Fibroblast of lung (primary cell): ENCODE results near the gene SH2D4B. TPM values are rescaled to one million over a fixed set of nuclear protein-coding genes. Genes with fewer than 3 reads are reported as not detected.

Source experiments
- DNase-seq, 2 donors: peaks; one replicate each; pipeline versions ENCODE4 v3.0.0 to v3.0.0-alpha.2; 2010; ENCODE audit warnings: low read depth in 2 of 2
- H2AFZ ChIP-seq: 2 replicates; pipeline ENCODE4 v1.5.1; 2012; ENCODE audit warnings: low read length, control low read depth, inconsistent platforms
- H3K27ac ChIP-seq: 2 replicates; pipeline ENCODE4 v1.5.1; 2011; ENCODE audit warnings: low read length, control low read depth; ENCODE audit not compliant: insufficient read depth
- H3K27me3 ChIP-seq: 2 replicates; pipeline ENCODE4 v1.5.1; 2011; ENCODE audit warnings: mild to moderate bottlenecking, low read length; ENCODE audit not compliant: control insufficient read depth, insufficient read depth
- H3K36me3 ChIP-seq: 2 replicates; pipeline ENCODE4 v1.5.1; 2011; ENCODE audit warnings: low read length; ENCODE audit not compliant: control insufficient read depth, insufficient read depth
- H3K4me1 ChIP-seq: 2 replicates; pipeline ENCODE4 v1.5.1; 2011; ENCODE audit warnings: low read length; ENCODE audit not compliant: control insufficient read depth, insufficient read depth; ENCODE audit errors: extremely low read depth
- H3K4me2 ChIP-seq: 2 replicates; pipeline ENCODE4 v1.5.1; 2011; ENCODE audit warnings: low read length, control low read depth; ENCODE audit not compliant: insufficient read depth; ENCODE audit errors: extremely low read depth
- H3K4me3 ChIP-seq, 4 experiments: fragments of 200-600 bp in 1 of 4; sonication (generic) in 1 of 4; replicated peaks in 1 of 4; 2 replicates each; pipeline ENCODE4 v1.5.1; 2011 to 2016; ENCODE audit warnings: low read length in 4 of 4, low read depth in 3 of 4, mild to moderate bottlenecking in 3 of 4, control low read depth in 2 of 4, inconsistent platforms in 1 of 4, mixed read lengths in 1 of 4; ENCODE audit not compliant: insufficient read depth in 1 of 4; ENCODE audit errors: control extremely low read depth in 1 of 4
- H3K79me2 ChIP-seq: 2 replicates; pipeline ENCODE4 v1.5.1; 2012; ENCODE audit warnings: mild to moderate bottlenecking, low read length, inconsistent platforms; ENCODE audit not compliant: control insufficient read depth, insufficient read depth
- H3K9ac ChIP-seq: 2 replicates; pipeline ENCODE4 v1.5.1; 2011; ENCODE audit warnings: mild to moderate bottlenecking, low read length, control low read depth; ENCODE audit not compliant: insufficient read depth
- H3K9me3 ChIP-seq: 2 replicates; pipeline ENCODE4 v1.5.1; 2012; ENCODE audit warnings: low read depth, low read length; ENCODE audit not compliant: control insufficient read depth, insufficient read depth
- H4K20me1 ChIP-seq: 2 replicates; pipeline ENCODE4 v1.5.1; 2011; ENCODE audit warnings: low read length; ENCODE audit not compliant: control insufficient read depth, insufficient read depth; ENCODE audit errors: extremely low read depth
- CTCF ChIP-seq, 2 donors: IDR thresholded peaks in 1 of 2; conservative IDR thresholded peaks in 1 of 2; 1 replicate in 1 of 2; 2 replicates in 1 of 2; pipeline ENCODE4 v1.5.1; 2011 to 2012; ENCODE audit warnings: low read length in 2 of 2, control low read depth in 1 of 2, inconsistent platforms in 1 of 2, low read depth in 1 of 2, mild to moderate bottlenecking in 1 of 2
- EZH2 ChIP-seq: IDR thresholded peaks from 2 replicates; pipeline ENCODE4 v1.5.1; 2012; ENCODE audit warnings: low read length, control low read depth, mild to moderate bottlenecking; ENCODE audit errors: missing control alignments
- polyA plus RNA-seq, 2 donors: library from polyadenylated mRNA; depleted of rRNA in 1 of 2; stranded (reverse) in 1 of 2; unstranded in 1 of 2; fragments of >200 nt; gene quantifications; 2 replicates each; pipeline ENCODE4 v1.2.1, GENCODE V29; 2011 to 2012; ENCODE audit warnings: missing spikeins in 1 of 2
- total RNA-seq: library from RNA; depleted of rRNA; stranded (reverse); fragments of >200 nt; gene quantifications from 2 replicates; pipeline ENCODE4 v1.2.1, GENCODE V29; 2014

The SH2D4B gene
- total and polyA plus RNA-seq, 2 donors (not counting 1 experiment from before 2014, with no cell fraction given), result not detected

- Histone ChIP-seq H3K4me3 (no peak overlapping the region), H3K36me3 (no peaks in the 10 kb centered on the region), H3K79me2 (no peaks in the 10 kb centered on the region), H3K9ac (no peak overlapping the region), H3K27ac (no peak overlapping the region), H2AFZ (no peak overlapping the region), H3K4me2 (no peak overlapping the region), H3K9me3 (no peaks in the 10 kb centered on the region), H3K4me1 (no peaks in the 10 kb centered on the region), H3K27me3 (no peaks in the 10 kb centered on the region), H4K20me1 (no peaks in the 10 kb centered on the region)
- DNase-seq, result no peak
- TF ChIP-seq EZH2 (no peak), CTCF (conservative IDR thresholded peaks at IDR 0.05 in 1 of 2, IDR thresholded peaks at IDR 0.05 in 1 of 2; ENCODE audit: low read depth in 1 of 2, low read length in 2 of 2) (no peak)
These were observed 75.9 kb downstream of the SH2D4B start for GRCh38 chr10:80613466-80614170.

DNA sequence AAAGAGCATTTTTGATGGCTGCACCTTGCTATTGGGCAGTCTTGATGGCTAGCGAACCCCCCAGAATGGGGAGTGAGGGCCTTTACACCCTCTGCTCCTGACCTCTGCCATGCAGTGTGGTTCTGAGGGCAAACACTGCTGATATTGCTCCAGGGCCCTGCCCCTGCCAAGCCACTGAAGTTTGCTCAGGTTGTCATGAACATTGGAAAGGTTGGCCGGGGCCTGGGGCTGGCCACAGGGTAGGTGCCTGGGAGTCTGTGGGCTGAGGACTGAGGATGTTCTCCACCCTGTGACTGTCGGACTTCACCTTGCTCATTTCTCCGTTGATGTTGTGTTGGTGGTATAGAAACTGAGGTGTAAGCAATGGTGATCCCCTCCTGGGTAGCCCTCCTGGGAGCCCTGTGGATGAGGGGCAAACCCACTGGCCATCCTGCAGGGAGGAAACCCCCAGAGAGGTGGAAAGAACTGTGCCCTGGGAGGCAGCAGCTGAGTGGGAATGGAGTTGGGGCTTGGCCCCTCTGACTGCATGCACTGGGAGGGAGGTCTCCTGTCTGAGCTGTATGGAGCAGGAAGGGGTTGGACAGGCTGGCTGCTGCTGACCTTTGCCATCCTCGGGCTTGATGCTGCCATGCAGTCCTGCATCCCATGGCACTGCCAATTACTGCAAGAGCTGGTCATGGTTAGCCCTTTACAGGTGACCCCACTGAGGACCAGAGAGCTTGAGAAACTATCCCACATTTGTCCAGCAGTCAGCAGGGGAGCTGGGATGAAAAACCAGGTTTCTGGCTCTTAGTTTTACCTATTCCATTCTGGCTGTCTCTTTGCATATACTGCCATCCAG is 77.1 kb downstream of the SH2D4B start:
- Histone ChIP-seq H2AFZ (no peak overlapping the region), H4K20me1 (no peaks in the 10 kb centered on the region), H3K27me3 (no peaks in the 10 kb centered on the region), H3K4me3 (no peak overlapping the region), H3K27ac (no peak overlapping the region), H3K9ac (no peak overlapping the region), H3K36me3 (no peaks in the 10 kb centered on the region), H3K4me1 (no peaks in the 10 kb centered on the region), H3K4me2 (no peak overlapping the region), H3K9me3 (no peaks in the 10 kb centered on the region), H3K79me2 (no peaks in the 10 kb centered on the region)
- DNase-seq, result no peak
- TF ChIP-seq CTCF (conservative IDR thresholded peaks at IDR 0.05 in 1 of 2, IDR thresholded peaks at IDR 0.05 in 1 of 2; ENCODE audit: low read depth in 1 of 2, low read length in 2 of 2) (no peak), EZH2 (no peak)

GRCh38 chr10:80617807-80618206 is 80.1 kb downstream of the SH2D4B start:
- Histone ChIP-seq H3K4me3 (no peak overlapping the region), H3K4me2 (no peak overlapping the region), H3K36me3 (no peaks in the 10 kb centered on the region), H3K9me3 (no peaks in the 10 kb centered on the region), H3K9ac (no peak overlapping the region), H4K20me1 (no peaks in the 10 kb centered on the region), H3K27me3 (no peaks in the 10 kb centered on the region), H3K27ac (no peak overlapping the region), H3K79me2 (no peaks in the 10 kb centered on the region), H3K4me1 (no peaks in the 10 kb centered on the region), H2AFZ (no peak overlapping the region)
- DNase-seq, result no peak
- TF ChIP-seq EZH2, result no peak
- no peak for TF ChIP-seq CTCF (conservative IDR thresholded peaks at IDR 0.05 in 1 of 2, IDR thresholded peaks at IDR 0.05 in 1 of 2; ENCODE audit: low read depth in 1 of 2, low read length in 2 of 2)
